ENCODE results near the gene FNDC3B.

The FNDC3B gene

DNA sequence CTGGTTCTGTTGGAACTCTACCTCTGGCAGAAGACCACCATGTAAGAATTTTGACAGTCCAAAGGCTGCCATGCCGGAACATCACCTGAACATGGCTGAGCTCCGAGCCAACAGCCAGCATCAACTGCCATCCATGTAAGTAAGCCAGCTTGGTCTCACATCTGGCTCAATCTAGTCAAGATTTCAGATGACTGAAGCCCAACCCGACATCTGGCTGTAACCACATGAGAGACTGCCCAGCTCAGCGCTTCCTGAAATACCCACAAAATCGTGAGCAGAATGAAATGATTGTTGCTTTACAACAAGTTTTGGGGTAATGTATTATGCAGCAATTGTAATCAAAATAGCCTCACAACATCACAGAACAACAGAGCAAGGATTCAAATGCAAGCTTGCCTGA, 375.9 kb downstream of the FNDC3B start:
- H3K27ac ChIP-seq (ENCODE audit: extremely low read depth, low read depth, low read length), result no peak overlapping the region
- H3K4me1 ChIP-seq (ENCODE audit: control insufficient read depth, insufficient read depth, low read length), result no peaks in the 10 kb centered on the region
- TF ChIP-seq ZNF514 (tag by site-specific recombination; IDR thresholded peaks at IDR 0.05) (no peak), KLF16 (tag by site-specific recombination; IDR thresholded peaks at IDR 0.05) (no peak), KLF8 (tag by site-specific recombination; IDR thresholded peaks at IDR 0.05) (no peak), ZNF548 (tag by site-specific recombination; IDR thresholded peaks at IDR 0.05) (no peak), ZNF768 (tag by site-specific recombination; IDR thresholded peaks at IDR 0.05) (no peak), ZNF391 (tag by site-specific recombination; IDR thresholded peaks at IDR 0.05; ENCODE audit: borderline replicate concordance, low read depth) (no peak)
- TF ChIP-seq, protein P1, sequence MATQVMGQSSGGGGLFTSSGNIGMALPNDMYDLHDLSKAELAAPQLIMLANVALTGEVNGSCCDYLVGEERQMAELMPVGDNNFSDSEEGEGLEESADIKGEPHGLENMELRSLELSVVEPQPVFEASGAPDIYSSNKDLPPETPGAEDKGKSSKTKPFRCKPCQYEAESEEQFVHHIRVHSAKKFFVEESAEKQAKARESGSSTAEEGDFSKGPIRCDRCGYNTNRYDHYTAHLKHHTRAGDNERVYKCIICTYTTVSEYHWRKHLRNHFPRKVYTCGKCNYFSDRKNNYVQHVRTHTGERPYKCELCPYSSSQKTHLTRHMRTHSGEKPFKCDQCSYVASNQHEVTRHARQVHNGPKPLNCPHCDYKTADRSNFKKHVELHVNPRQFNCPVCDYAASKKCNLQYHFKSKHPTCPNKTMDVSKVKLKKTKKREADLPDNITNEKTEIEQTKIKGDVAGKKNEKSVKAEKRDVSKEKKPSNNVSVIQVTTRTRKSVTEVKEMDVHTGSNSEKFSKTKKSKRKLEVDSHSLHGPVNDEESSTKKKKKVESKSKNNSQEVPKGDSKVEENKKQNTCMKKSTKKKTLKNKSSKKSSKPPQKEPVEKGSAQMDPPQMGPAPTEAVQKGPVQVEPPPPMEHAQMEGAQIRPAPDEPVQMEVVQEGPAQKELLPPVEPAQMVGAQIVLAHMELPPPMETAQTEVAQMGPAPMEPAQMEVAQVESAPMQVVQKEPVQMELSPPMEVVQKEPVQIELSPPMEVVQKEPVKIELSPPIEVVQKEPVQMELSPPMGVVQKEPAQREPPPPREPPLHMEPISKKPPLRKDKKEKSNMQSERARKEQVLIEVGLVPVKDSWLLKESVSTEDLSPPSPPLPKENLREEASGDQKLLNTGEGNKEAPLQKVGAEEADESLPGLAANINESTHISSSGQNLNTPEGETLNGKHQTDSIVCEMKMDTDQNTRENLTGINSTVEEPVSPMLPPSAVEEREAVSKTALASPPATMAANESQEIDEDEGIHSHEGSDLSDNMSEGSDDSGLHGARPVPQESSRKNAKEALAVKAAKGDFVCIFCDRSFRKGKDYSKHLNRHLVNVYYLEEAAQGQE (tag by site-specific recombination; IDR thresholded peaks at IDR 0.05), result no peak
- TF ChIP-seq, protein P2, sequence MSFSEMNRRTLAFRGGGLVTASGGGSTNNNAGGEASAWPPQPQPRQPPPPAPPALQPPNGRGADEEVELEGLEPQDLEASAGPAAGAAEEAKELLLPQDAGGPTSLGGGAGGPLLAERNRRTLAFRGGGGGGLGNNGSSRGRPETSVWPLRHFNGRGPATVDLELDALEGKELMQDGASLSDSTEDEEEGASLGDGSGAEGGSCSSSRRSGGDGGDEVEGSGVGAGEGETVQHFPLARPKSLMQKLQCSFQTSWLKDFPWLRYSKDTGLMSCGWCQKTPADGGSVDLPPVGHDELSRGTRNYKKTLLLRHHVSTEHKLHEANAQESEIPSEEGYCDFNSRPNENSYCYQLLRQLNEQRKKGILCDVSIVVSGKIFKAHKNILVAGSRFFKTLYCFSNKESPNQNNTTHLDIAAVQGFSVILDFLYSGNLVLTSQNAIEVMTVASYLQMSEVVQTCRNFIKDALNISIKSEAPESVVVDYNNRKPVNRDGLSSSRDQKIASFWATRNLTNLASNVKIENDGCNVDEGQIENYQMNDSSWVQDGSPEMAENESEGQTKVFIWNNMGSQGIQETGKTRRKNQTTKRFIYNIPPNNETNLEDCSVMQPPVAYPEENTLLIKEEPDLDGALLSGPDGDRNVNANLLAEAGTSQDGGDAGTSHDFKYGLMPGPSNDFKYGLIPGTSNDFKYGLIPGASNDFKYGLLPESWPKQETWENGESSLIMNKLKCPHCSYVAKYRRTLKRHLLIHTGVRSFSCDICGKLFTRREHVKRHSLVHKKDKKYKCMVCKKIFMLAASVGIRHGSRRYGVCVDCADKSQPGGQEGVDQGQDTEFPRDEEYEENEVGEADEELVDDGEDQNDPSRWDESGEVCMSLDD (tag by site-specific recombination; IDR thresholded peaks at IDR 0.05), result no peak
- TF ChIP-seq, protein P3, sequence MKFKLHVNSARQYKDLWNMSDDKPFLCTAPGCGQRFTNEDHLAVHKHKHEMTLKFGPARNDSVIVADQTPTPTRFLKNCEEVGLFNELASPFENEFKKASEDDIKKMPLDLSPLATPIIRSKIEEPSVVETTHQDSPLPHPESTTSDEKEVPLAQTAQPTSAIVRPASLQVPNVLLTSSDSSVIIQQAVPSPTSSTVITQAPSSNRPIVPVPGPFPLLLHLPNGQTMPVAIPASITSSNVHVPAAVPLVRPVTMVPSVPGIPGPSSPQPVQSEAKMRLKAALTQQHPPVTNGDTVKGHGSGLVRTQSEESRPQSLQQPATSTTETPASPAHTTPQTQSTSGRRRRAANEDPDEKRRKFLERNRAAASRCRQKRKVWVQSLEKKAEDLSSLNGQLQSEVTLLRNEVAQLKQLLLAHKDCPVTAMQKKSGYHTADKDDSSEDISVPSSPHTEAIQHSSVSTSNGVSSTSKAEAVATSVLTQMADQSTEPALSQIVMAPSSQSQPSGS (tag by site-specific recombination; IDR thresholded peaks at IDR 0.05; ENCODE audit: low read depth), result no peak
- POLR2A ChIA-PET, result no interaction called here
- H3K36me3 ChIP-seq (ENCODE audit: control insufficient read depth in 2 of 2, insufficient read depth in 1 of 2, low read length in 2 of 2), result no peaks in the 10 kb centered on the region
- no peaks in the 10 kb centered on the region for H3K9me3 ChIP-seq (ENCODE audit: control insufficient read depth, insufficient read depth, low read depth, low read length)
- CTCF ChIA-PET, result no interaction called here
- H3K4me3 ChIP-seq (ENCODE audit: low read depth, low read length), result no peak overlapping the region

DNA sequence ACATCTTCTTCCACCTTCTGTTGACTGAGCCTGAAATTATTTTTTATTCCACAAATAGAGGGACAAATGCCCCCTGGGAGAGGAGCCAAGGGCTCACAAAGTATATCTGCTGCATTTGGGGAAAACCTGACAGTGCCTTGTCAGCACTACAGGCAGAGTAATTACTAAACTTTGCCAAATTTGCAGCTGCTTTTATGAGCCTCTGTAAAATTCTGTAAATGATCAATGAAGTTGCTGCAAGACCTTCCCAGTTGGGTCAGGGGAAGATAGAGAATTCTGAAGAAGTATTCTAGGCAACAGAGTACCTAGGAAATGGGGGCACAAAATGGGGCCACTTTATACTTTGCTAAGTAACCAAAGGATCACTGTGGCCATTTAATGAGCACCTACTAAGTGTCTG, 398.3 kb downstream of the FNDC3B start:
- Histone ChIP-seq H3K36me3 (ENCODE audit: control insufficient read depth in 2 of 2, insufficient read depth in 1 of 2, low read length in 2 of 2) (no peaks in the 10 kb centered on the region), H3K4me3 (ENCODE audit: low read depth, low read length) (no peak overlapping the region), H3K9me3 (ENCODE audit: control insufficient read depth, insufficient read depth, low read depth, low read length) (no peaks in the 10 kb centered on the region), H3K4me1 (ENCODE audit: control insufficient read depth, insufficient read depth, low read length) (no peaks in the 10 kb centered on the region), H3K27ac (ENCODE audit: extremely low read depth, low read depth, low read length) (no peak overlapping the region)
- no peak for TF ChIP-seq ZNF157 (tag by site-specific recombination; IDR thresholded peaks at IDR 0.05)
- TF ChIP-seq, protein P4, sequence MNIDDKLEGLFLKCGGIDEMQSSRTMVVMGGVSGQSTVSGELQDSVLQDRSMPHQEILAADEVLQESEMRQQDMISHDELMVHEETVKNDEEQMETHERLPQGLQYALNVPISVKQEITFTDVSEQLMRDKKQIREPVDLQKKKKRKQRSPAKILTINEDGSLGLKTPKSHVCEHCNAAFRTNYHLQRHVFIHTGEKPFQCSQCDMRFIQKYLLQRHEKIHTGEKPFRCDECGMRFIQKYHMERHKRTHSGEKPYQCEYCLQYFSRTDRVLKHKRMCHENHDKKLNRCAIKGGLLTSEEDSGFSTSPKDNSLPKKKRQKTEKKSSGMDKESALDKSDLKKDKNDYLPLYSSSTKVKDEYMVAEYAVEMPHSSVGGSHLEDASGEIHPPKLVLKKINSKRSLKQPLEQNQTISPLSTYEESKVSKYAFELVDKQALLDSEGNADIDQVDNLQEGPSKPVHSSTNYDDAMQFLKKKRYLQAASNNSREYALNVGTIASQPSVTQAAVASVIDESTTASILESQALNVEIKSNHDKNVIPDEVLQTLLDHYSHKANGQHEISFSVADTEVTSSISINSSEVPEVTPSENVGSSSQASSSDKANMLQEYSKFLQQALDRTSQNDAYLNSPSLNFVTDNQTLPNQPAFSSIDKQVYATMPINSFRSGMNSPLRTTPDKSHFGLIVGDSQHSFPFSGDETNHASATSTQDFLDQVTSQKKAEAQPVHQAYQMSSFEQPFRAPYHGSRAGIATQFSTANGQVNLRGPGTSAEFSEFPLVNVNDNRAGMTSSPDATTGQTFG (tag by site-specific recombination; IDR thresholded peaks at IDR 0.05; ENCODE audit: borderline replicate concordance), result no peak
- no peak for TF ChIP-seq ZNF19 (tag by site-specific recombination; IDR thresholded peaks at IDR 0.05; ENCODE audit: low read depth)
- POLR2A ChIA-PET, result no interaction called here
- CTCF ChIA-PET, result no interaction called here
